ENCODE data around the gene TACO1.

The TACO1 gene

DNA sequence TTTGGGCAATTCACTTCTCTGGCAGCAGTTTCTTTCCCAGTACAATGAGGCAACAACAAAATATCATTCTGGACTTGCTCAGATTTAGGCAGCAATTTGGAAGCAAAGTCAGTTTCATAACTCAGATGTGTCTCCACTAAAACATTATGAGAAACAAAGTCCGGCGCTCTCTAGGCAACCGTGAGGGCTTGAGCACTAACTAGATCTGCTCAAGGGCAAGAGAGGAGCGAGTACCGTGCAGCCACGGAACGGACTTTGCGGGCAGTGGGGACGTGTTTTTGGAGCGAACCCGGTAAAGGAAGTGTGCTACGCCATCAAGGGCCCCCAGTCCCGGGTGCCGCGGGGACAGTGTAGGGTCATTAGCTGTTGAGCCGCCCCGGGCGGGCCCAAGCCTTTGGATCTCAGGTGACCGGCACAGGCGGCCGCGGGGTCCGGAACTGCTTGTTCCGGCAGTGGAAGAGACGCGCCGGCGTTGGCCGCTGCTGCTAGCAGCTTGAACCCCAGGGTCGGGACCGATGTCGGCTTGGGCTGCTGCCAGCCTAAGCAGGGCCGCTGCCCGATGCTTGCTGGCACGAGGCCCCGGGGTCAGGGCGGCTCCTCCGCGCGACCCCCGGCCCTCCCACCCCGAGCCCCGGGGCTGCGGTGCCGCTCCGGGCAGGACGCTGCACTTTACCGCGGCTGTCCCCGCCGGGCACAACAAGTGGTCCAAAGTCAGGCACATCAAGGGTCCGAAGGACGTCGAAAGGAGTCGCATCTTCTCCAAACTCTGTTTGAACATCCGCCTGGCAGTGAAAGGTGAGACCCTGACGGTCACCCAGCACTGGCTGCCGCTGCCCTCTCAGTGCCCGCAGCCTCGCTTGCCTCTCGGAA, at the start of gene TACO1:
Gene TACO1 (plus strand): TSS at position 327 of the 870 bp plus-strand sequence. CDS start 189 bp downstream, at position 516.
- H3K27ac ChIP-seq, result peak within 1 kb of the TSS; percentile 78
- TF ChIP-seq ZFX (IDR thresholded peaks at IDR 0.05; ENCODE audit: borderline replicate concordance), result no peak
- TF ChIP-seq, protein P1, sequence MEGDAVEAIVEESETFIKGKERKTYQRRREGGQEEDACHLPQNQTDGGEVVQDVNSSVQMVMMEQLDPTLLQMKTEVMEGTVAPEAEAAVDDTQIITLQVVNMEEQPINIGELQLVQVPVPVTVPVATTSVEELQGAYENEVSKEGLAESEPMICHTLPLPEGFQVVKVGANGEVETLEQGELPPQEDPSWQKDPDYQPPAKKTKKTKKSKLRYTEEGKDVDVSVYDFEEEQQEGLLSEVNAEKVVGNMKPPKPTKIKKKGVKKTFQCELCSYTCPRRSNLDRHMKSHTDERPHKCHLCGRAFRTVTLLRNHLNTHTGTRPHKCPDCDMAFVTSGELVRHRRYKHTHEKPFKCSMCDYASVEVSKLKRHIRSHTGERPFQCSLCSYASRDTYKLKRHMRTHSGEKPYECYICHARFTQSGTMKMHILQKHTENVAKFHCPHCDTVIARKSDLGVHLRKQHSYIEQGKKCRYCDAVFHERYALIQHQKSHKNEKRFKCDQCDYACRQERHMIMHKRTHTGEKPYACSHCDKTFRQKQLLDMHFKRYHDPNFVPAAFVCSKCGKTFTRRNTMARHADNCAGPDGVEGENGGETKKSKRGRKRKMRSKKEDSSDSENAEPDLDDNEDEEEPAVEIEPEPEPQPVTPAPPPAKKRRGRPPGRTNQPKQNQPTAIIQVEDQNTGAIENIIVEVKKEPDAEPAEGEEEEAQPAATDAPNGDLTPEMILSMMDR (IDR thresholded peaks at IDR 0.05), result no peak

DNA sequence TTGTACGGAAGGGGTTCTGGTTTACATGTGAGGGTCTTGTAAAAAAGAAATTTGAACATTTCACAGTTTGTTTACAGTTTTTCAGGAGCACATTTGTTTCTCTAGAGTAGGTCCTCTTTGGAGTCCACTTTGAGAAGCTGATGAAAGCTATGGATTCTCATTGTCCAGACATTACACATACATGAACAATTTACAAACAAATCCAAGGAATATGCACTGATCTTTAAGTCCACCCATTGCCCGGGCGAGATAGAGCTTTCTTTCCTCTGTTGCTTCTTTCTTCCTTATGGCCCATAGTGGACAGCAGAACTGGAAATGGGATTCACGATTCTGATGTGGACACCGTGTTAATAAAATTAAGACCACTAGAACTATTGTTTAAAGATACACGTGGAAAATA, 48.5 kb upstream of the TACO1 start:
- TF ChIP-seq, protein P1 (IDR thresholded peaks at IDR 0.05), result no peak
- TF ChIP-seq ZFX (IDR thresholded peaks at IDR 0.05; ENCODE audit: borderline replicate concordance), result no peak
- H3K27ac ChIP-seq, result no peak overlapping the region

DNA sequence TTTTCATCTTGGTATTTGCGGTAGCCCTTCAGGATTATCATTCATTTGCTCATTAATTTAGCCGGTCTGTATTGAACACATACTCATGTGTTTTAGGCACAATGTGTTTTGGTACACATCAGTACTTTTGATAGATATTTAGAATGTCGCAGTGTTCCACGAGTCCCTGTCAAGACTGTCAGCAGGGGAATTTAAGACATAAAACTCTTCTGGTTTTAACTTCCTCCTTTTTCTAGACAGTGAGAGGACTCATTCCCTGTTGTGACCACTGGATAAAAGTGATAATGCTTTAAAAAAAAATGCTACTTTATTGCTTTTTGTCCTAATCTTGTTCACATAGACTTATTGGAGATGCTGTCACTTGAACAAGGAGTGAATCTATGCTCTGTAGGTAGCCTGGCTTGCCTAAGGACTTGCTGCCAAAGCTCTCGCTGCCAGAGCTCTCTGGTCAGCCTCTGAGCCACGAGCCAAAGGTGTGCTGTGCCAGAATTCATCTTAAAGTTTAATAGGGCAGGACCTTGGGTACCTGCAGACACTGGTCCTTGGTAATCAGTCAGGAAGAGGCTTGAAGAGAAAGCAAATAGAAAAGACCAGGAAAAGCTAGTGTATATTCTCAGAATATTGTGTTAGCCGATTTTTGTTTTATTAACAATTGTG, 45.1 kb upstream of the TACO1 start:
- no peak overlapping the region for H3K27ac ChIP-seq
- TF ChIP-seq ZFX (IDR thresholded peaks at IDR 0.05; ENCODE audit: borderline replicate concordance), result no peak
- TF ChIP-seq, protein P1 (IDR thresholded peaks at IDR 0.05), result no peak

DNA sequence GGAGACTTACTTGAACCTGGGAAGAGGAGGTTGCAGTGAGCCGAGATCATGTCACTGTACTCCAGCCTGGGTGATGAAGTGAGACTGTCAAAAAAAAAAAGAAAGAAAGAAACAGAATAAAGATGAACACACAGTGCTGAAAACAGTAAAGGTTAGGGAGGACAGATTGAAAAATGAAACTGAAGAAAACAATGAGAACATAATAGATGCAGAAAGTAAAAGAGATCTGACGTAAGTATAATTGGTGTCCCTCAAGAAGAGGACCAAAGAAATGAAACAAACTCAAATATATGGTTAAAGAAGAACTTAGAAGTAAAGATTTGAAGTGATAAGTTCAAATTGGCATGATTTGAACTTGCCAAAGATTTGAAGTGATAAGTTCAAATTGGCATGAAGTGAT, 43.3 kb upstream of the TACO1 start:
- H3K27ac ChIP-seq, result no peak overlapping the region
- TF ChIP-seq, protein P1 (IDR thresholded peaks at IDR 0.05), result no peak
- no peak for TF ChIP-seq ZFX (IDR thresholded peaks at IDR 0.05; ENCODE audit: borderline replicate concordance)

DNA sequence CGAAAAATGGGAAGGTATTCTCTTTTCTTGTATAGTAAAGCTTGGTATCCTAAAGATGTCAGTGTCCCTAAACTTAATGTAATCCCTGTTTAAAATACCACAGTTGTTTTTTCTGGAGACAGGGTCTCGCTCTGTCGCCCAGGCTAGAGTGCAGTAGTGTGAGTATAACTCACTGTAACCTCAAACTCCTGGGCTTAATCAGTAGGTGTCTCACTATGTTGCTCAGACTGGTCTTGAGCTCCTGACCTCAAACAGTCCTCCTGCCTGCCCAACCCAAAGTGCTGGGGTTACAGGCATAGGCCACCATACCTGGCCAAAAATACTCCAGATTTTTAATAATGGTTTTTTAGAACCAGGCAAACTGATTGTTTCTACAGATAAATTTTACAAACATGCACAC, 42.3 kb upstream of the TACO1 start:
- H3K27ac ChIP-seq, result no peak overlapping the region
- TF ChIP-seq, protein P1 (IDR thresholded peaks at IDR 0.05), result no peak
- TF ChIP-seq ZFX (IDR thresholded peaks at IDR 0.05; ENCODE audit: borderline replicate concordance), result no peak

DNA sequence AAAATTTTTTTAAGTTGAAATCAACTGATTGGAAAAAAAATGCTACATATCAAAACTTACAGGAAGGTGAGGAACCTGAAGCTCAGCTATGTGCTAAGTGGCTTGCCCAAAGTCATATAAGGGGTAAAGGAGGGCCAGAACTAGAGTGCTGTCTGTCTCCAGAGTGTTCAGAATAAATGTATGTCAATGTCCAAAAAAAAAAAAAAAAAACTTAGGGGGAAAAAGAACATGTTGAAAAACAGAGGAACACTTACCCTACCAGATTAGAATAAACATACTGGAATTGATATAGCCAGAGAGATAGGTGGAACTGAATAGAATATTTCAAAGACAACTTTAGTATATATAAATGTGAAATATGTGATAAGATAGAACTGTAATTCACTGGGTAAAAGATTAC, 38.9 kb upstream of the TACO1 start:
- no peak for TF ChIP-seq ZFX (IDR thresholded peaks at IDR 0.05; ENCODE audit: borderline replicate concordance)
- TF ChIP-seq, protein P1 (IDR thresholded peaks at IDR 0.05), result no peak
- H3K27ac ChIP-seq, result no peak overlapping the region

DNA sequence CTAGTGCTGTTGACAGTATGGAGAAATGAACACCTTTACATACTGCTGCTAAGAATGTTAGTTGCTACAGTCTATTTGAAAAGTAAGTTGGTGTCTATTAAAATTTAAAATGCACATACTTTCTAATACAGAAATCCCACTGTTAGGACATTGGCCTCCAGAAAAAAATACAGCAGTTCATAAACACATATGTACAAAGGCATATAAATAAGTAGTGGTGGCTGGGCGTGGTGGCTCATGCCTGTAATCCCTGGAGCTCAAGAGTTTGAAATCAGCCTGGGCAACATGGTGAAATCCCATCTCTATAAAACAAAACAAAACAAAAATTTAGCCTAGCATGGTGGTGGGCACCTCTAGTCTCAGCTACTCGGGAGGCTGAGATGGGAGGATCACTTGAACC, 37.4 kb upstream of the TACO1 start:
- TF ChIP-seq ZFX (IDR thresholded peaks at IDR 0.05; ENCODE audit: borderline replicate concordance), result no peak
- TF ChIP-seq, protein P1 (IDR thresholded peaks at IDR 0.05), result no peak
- H3K27ac ChIP-seq, result no peak overlapping the region

All from 22Rv1 (cell line).